HuH-7 (cell line): ENCODE results near the gene TTC27.
"Not testable (repeated sequence)": the region's sequence is repeated elsewhere in the genome, so short reads cannot be mapped to it uniquely, and the experiment has no call there.

Source experiments
- DNase-seq: peaks from one replicate; pipeline ENCODE4 v3.0.0; 2011; ENCODE audit warnings: low spot score

TTC27 gene

GRCh38 chr2:32851777-32852439 lies 224.1 kb downstream of the TTC27 start:
- no peak for DNase-seq

- no peak for DNase-seq
Measured at GRCh38 chr2:32852856-32853255, 225.0 kb downstream of the TTC27 start.

DNA sequence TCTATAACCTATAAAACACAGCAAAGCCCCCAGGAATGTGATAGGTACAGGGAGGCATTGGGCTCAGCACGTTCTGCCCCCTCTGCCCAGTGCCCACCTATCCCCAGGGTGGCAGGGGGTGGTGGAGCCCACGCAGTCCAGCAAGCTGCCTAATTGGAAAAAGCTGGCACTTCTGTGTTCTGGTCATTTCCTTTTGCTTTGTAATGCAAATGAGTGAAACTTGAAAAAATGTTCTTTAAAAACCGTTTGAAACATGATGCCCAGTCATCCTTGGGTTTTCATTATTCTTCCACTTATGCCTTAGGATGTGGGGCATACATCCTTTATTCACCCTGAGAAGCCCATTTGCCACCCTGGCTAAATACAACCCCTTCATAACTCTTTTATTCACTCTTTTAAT lies 229.0 kb downstream of the TTC27 start:
- DNase-seq = no peak

GRCh38 chr2:32858713-32859112 lies 230.9 kb downstream of the TTC27 start:
- DNase-seq = no peak

GRCh38 chr2:32860385-32860784 lies 232.5 kb downstream of the TTC27 start:
- no peak for DNase-seq

DNA sequence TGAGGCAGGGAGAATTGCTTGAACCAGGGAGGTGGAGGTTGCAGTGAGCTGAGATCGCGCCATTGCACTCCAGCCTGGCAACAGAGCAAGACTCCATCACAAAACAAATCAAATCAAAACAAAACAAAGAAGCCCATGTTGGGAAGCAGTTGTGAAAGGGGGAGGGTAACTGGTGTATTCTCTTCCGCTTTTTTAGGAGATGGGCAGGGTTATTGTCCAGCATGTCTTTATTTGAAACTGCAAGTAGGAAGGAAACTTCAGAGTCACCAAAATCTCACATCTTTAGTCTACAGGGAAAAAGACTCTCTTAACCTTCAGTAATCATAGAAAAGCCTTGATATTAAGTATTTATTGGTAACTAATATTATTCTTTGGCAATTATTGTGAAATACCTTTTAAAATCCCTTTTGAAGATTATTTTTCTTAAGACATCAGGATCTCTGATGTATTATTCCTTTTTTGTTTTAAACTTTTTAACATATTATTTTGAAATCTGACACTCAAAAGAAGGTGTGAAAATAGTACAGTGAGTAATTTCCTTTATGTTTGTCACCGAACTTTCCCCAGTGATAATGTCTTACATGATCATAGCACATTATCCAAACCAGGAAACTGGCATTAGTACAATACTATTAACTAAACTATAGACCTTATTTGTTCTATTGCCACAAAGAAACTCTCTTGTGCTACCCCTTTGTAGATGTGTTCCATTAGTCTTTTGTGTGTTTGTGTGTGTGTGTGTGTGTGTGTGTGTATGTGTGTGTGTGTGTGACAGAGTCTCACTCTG lies 234.6 kb downstream of the TTC27 start:
- no peak for DNase-seq

GRCh38 chr2:32863326-32863725 lies 235.5 kb downstream of the TTC27 start:
- no peak for DNase-seq

DNA sequence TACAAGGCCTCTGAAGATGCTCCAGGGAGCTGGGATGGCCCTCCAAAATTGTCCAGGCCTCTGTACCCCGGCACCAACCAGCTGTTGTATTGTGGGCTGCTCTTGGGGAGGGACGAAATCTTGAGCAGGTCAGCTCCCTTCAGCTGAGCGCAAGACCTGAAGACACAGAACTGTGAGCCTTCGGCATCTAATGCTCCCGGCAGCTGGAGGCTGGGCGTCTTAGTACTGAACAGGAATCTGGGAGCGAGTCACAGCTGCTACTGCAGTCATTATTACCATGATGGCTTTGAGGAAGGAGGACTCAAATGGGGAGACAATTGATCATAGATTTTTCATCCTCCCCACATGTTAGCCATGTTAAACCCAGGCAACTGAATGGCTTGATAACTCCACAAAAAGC lies 236.0 kb downstream of the TTC27 start:
- no peak for DNase-seq

- no peak for DNase-seq
Measured at GRCh38 chr2:32864334-32865111, 236.7 kb downstream of the TTC27 start.

- no peak for DNase-seq
Measured at GRCh38 chr2:32865399-32866068, 237.7 kb downstream of the TTC27 start.

DNA sequence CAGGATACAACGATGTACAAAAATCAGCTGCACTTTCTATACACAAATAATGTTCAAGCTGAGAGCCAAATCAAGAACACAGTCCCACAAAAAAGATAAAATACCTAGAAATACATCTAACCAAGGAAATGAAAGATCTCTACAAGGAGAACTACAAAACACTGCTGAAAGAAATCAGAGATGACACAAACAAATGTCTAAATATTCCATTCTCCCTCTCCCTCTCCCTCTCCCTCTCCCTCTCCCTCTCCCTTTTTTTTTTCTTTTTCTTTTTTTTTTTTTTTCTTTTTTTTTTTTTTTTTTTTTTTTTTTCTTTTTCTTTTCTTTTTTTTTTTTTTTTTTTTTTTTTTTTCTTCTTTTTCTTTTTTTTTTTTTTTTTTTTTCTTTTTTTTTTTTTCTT lies 238.6 kb downstream of the TTC27 start:
- DNase-seq = not testable (repeated sequence)
